Activated naive CD8-positive, alpha-beta T cell treated with anti-CD3 and anti-CD28 coated beads for 36 hours (primary cell): Measurements from ENCODE around the gene PDGFC. TPM values are rescaled to one million over a fixed set of nuclear protein-coding genes. Genes with fewer than 3 reads are reported as not detected.

Source experiments
- DNase-seq: peaks from one replicate; pipeline ENCODE4 v3.0.0; 2021
- H3K27ac Mint-ChIP-seq: one replicate; pipeline ENCODE4 v1.8.0; 2022; ENCODE audit warnings: mild to moderate bottlenecking, moderate library complexity, mixed read lengths
- H3K27me3 Mint-ChIP-seq: one replicate; pipeline ENCODE4 v1.8.0; 2022; ENCODE audit warnings: mild to moderate bottlenecking, mixed read lengths
- H3K36me3 Mint-ChIP-seq: one replicate; pipeline ENCODE4 v1.8.0; 2021; ENCODE audit warnings: mild to moderate bottlenecking, mixed read lengths
- H3K4me1 Mint-ChIP-seq: one replicate; pipeline ENCODE4 v1.8.0; 2021; ENCODE audit warnings: mixed read lengths
- H3K4me3 Mint-ChIP-seq: one replicate; pipeline ENCODE4 v1.8.0; 2022; ENCODE audit warnings: mild to moderate bottlenecking, moderate library complexity, mixed read lengths
- H3K9me3 Mint-ChIP-seq: one replicate; pipeline ENCODE4 v1.8.0; 2022; ENCODE audit warnings: mixed read lengths
- total RNA-seq, 2 experiments: library from RNA; stranded (reverse); gene quantifications; one replicate each; pipeline ENCODE4 v1.2.3, GENCODE V29; 2021

The PDGFC gene
- total RNA-seq, 2 experiments from 2014 or later: not detected

GRCh38 chr4:156915221-156915620 is 56.4 kb downstream of the PDGFC start:
- no peak for DNase-seq
- Mint-ChIP-seq H3K9me3 (no peaks in the 10 kb centered on the region), H3K4me1 (no peaks in the 10 kb centered on the region), H3K27ac (no peak overlapping the region), H3K27me3 (no peaks in the 10 kb centered on the region), H3K4me3 (no peak overlapping the region), H3K36me3 (no peaks in the 10 kb centered on the region)

GRCh38 chr4:156913234-156913633 is 58.4 kb downstream of the PDGFC start:
- Mint-ChIP-seq H3K9me3 (no peaks in the 10 kb centered on the region), H3K4me1 (no peaks in the 10 kb centered on the region), H3K27ac (no peak overlapping the region), H3K36me3 (no peaks in the 10 kb centered on the region), H3K27me3 (no peaks in the 10 kb centered on the region), H3K4me3 (no peak overlapping the region)
- no peak for DNase-seq

- Mint-ChIP-seq H3K9me3 (no peaks in the 10 kb centered on the region), H3K27ac (no peak overlapping the region), H3K36me3 (no peaks in the 10 kb centered on the region), H3K4me3 (no peak overlapping the region), H3K4me1 (no peaks in the 10 kb centered on the region), H3K27me3 (no peaks in the 10 kb centered on the region)
- no peak for DNase-seq
These were observed 62.6 kb downstream of the PDGFC start for GRCh38 chr4:156909010-156909409.

GRCh38 chr4:156906325-156906724 is 65.3 kb downstream of the PDGFC start:
- Mint-ChIP-seq H3K36me3 (no peaks in the 10 kb centered on the region), H3K4me3 (no peak overlapping the region), H3K9me3 (no peaks in the 10 kb centered on the region), H3K27me3 (no peaks in the 10 kb centered on the region), H3K27ac (no peak overlapping the region), H3K4me1 (no peaks in the 10 kb centered on the region)
- DNase-seq: no peak

- no peak overlapping the region for H3K4me3 Mint-ChIP-seq
- no peak overlapping the region for H3K27ac Mint-ChIP-seq
- H3K9me3 Mint-ChIP-seq: peaks cover 2% of the 10 kb centered on the region
- no peaks in the 10 kb centered on the region for H3K4me1 Mint-ChIP-seq
- no peaks in the 10 kb centered on the region for H3K36me3 Mint-ChIP-seq
- H3K27me3 Mint-ChIP-seq: no peaks in the 10 kb centered on the region
- DNase-seq: no peak
These were observed 69.7 kb downstream of the PDGFC start for GRCh38 chr4:156901871-156902270.

- DNase-seq: no peak
- no peaks in the 10 kb centered on the region for H3K4me1 Mint-ChIP-seq
- no peaks in the 10 kb centered on the region for H3K36me3 Mint-ChIP-seq
- H3K9me3 Mint-ChIP-seq: peaks cover 2% of the 10 kb centered on the region
- H3K4me3 Mint-ChIP-seq: no peak overlapping the region
- H3K27me3 Mint-ChIP-seq: no peaks in the 10 kb centered on the region
- no peak overlapping the region for H3K27ac Mint-ChIP-seq
These were observed 73.1 kb downstream of the PDGFC start for GRCh38 chr4:156898373-156899117.

GRCh38 chr4:156896527-156896926 is 75.1 kb downstream of the PDGFC start:
- H3K27ac Mint-ChIP-seq: no peak overlapping the region
- DNase-seq: no peak
- no peak overlapping the region for H3K4me3 Mint-ChIP-seq
- no peaks in the 10 kb centered on the region for H3K36me3 Mint-ChIP-seq
- no peaks in the 10 kb centered on the region for H3K27me3 Mint-ChIP-seq
- H3K4me1 Mint-ChIP-seq: no peaks in the 10 kb centered on the region
- H3K9me3 Mint-ChIP-seq: peaks cover 2% of the 10 kb centered on the region

GRCh38 chr4:156894234-156894633 is 77.4 kb downstream of the PDGFC start:
- Mint-ChIP-seq H3K9me3 (no peaks in the 10 kb centered on the region), H3K4me3 (no peak overlapping the region), H3K4me1 (no peaks in the 10 kb centered on the region), H3K27me3 (no peaks in the 10 kb centered on the region), H3K27ac (no peak overlapping the region), H3K36me3 (no peaks in the 10 kb centered on the region)
- DNase-seq: no peak

GRCh38 chr4:156892805-156893204 is 78.8 kb downstream of the PDGFC start:
- H3K9me3 Mint-ChIP-seq: no peaks in the 10 kb centered on the region
- no peaks in the 10 kb centered on the region for H3K4me1 Mint-ChIP-seq
- no peak for DNase-seq
- no peak overlapping the region for H3K27ac Mint-ChIP-seq
- no peak overlapping the region for H3K4me3 Mint-ChIP-seq
- H3K27me3 Mint-ChIP-seq: no peaks in the 10 kb centered on the region
- no peaks in the 10 kb centered on the region for H3K36me3 Mint-ChIP-seq

GRCh38 chr4:156889616-156890594 is 81.7 kb downstream of the PDGFC start:
- Mint-ChIP-seq H3K27ac (no peak overlapping the region), H3K4me1 (no peaks in the 10 kb centered on the region), H3K36me3 (no peaks in the 10 kb centered on the region), H3K4me3 (no peak overlapping the region), H3K27me3 (no peaks in the 10 kb centered on the region), H3K9me3 (no peaks in the 10 kb centered on the region)
- DNase-seq: no peak

GRCh38 chr4:156888762-156889161 is 82.8 kb downstream of the PDGFC start:
- no peaks in the 10 kb centered on the region for H3K4me1 Mint-ChIP-seq
- DNase-seq: no peak
- no peak overlapping the region for H3K4me3 Mint-ChIP-seq
- no peaks in the 10 kb centered on the region for H3K36me3 Mint-ChIP-seq
- no peaks in the 10 kb centered on the region for H3K27me3 Mint-ChIP-seq
- H3K27ac Mint-ChIP-seq: no peak overlapping the region
- no peaks in the 10 kb centered on the region for H3K9me3 Mint-ChIP-seq

GRCh38 chr4:156886481-156886880 is 85.1 kb downstream of the PDGFC start:
- Mint-ChIP-seq H3K36me3 (no peaks in the 10 kb centered on the region), H3K27ac (no peak overlapping the region), H3K27me3 (no peaks in the 10 kb centered on the region)

GRCh38 chr4:156885374-156885773 is 86.2 kb downstream of the PDGFC start:
- no peaks in the 10 kb centered on the region for H3K4me1 Mint-ChIP-seq
- no peak for DNase-seq
- no peaks in the 10 kb centered on the region for H3K27me3 Mint-ChIP-seq
- H3K27ac Mint-ChIP-seq: no peak overlapping the region
- H3K4me3 Mint-ChIP-seq: no peak overlapping the region
- no peaks in the 10 kb centered on the region for H3K9me3 Mint-ChIP-seq
- H3K36me3 Mint-ChIP-seq: no peaks in the 10 kb centered on the region

More at GRCh38 chr4:156886481-156886880, 85.1 kb downstream of the PDGFC start:
- H3K9me3 Mint-ChIP-seq: no peaks in the 10 kb centered on the region
- no peak for DNase-seq
- H3K4me1 Mint-ChIP-seq: no peaks in the 10 kb centered on the region
- no peak overlapping the region for H3K4me3 Mint-ChIP-seq

- Mint-ChIP-seq H3K9me3 (no peaks in the 10 kb centered on the region), H3K36me3 (no peaks in the 10 kb centered on the region), H3K4me1 (no peaks in the 10 kb centered on the region)
These were observed 87.4 kb downstream of the PDGFC start for GRCh38 chr4:156884183-156884582.

GRCh38 chr4:156875704-156876103 is 95.9 kb downstream of the PDGFC start:
- no peak for DNase-seq
- Mint-ChIP-seq H3K9me3 (no peaks in the 10 kb centered on the region), H3K36me3 (no peaks in the 10 kb centered on the region), H3K27me3 (no peaks in the 10 kb centered on the region), H3K27ac (no peak overlapping the region), H3K4me3 (no peak overlapping the region), H3K4me1 (no peaks in the 10 kb centered on the region)

More at GRCh38 chr4:156884183-156884582, 87.4 kb downstream of the PDGFC start:
- H3K27ac Mint-ChIP-seq: no peak overlapping the region
- H3K4me3 Mint-ChIP-seq: no peak overlapping the region
- no peaks in the 10 kb centered on the region for H3K27me3 Mint-ChIP-seq
- no peak for DNase-seq
